Breast epithelium (tissue), 4 donors: ENCODE results near the gene ADCY2. TPM values are rescaled to one million over a fixed set of nuclear protein-coding genes. Genes with fewer than 3 reads are reported as not detected.

Source experiments
- DNase-seq, 2 donors: peaks; one replicate each; pipeline ENCODE4 v3.0.0-alpha.2; 2019; ENCODE audit warnings: low spot score in 2 of 2
- H3K27ac ChIP-seq, 2 donors: fragments of 200-600 bp; sonication (generic) in 1 of 2; one replicate each; pipeline ENCODE4 v1.5.1; 2016 to 2019; ENCODE audit warnings: mild to moderate bottlenecking in 1 of 2
- H3K27me3 ChIP-seq, 2 donors: fragments of 200-600 bp; sonication (generic) in 1 of 2; one replicate each; pipeline versions ENCODE4 v1.5.1 to v1.6.0; 2017 to 2019; ENCODE audit warnings: control low read depth in 1 of 2, mild to moderate bottlenecking in 1 of 2
- H3K36me3 ChIP-seq: fragments of 200-600 bp; one replicate; pipeline ENCODE4 v1.5.1; 2019
- H3K4me1 ChIP-seq, 2 donors: fragments of 200-600 bp; sonication (generic); one replicate each; pipeline ENCODE4 v1.5.1; 2016 to 2019; ENCODE audit warnings: control low read depth in 1 of 2
- H3K4me3 ChIP-seq, 3 donors: fragments of 200-600 bp; sonication (generic); 1 replicate in 2 of 3; 2 replicates in 1 of 3; pipeline ENCODE4 v1.5.1; 2016 to 2019; ENCODE audit warnings: mild to moderate bottlenecking in 3 of 3, moderate library complexity in 2 of 3
- H3K9me3 ChIP-seq, 2 donors: fragments of 200-600 bp; sonication (generic) in 1 of 2; one replicate each; pipeline ENCODE4 v1.5.1; 2016 to 2019; ENCODE audit warnings: control low read depth in 1 of 2
- POLR2A ChIP-seq: fragments of 450-650 bp; IDR thresholded peaks from one replicate; pipeline ENCODE4 v1.6.1; 2016; ENCODE audit warnings: antibody characterized with exemption, mild to moderate bottlenecking, moderate library complexity
- POLR2AphosphoS5 ChIP-seq, 3 donors: sonication (generic); formaldehyde crosslinking; IDR thresholded peaks; one replicate each; pipeline ENCODE4 v1.6.1; 2017; ENCODE audit warnings: antibody characterized with exemption in 3 of 3
- intact Hi-C: fragments of 100-400 bp; cut with DNase I; formaldehyde crosslinking; loops from one replicate; pipeline ENCODE4 v1.15.1; 2023; ENCODE audit warnings: low total_unique reads
- total RNA-seq, 3 donors: library from RNA; depleted of rRNA; stranded (reverse); fragments of >200 nt; gene quantifications; one replicate each; pipeline ENCODE4 v1.1.0, GENCODE V29; 2016
- TF ChIP-seq, protein P1 (sequence below), 3 donors: fragments of 450-650 bp; IDR thresholded peaks; one replicate each; pipeline ENCODE4 v1.5.1; 2016 to 2017; ENCODE audit warnings: antibody characterized with exemption in 3 of 3, mild to moderate bottlenecking in 3 of 3, moderate library complexity in 3 of 3

ADCY2 gene
- total RNA-seq, 3 donors from 2014 or later: 3.8 to 30.1 (median 4.9) TPM

GRCh38 chr5:7394889-7395431, 978 bp upstream of the ADCY2 start:
- H3K27ac ChIP-seq: peak overlapping the region in 1 of 2 donors; percentile 70
- no peaks in the 10 kb centered on the region for H3K36me3 ChIP-seq
- H3K9me3 ChIP-seq: no peaks in the 10 kb centered on the region
- H3K4me3 ChIP-seq: peak overlapping the region; percentile 41 to 67 (median 48)
- intact Hi-C loops: no loop called here
- TF ChIP-seq POLR2AphosphoS5 (IDR thresholded peaks at IDR 0.05) (no peak), POLR2A (no peak)
- TF ChIP-seq, protein P1, sequence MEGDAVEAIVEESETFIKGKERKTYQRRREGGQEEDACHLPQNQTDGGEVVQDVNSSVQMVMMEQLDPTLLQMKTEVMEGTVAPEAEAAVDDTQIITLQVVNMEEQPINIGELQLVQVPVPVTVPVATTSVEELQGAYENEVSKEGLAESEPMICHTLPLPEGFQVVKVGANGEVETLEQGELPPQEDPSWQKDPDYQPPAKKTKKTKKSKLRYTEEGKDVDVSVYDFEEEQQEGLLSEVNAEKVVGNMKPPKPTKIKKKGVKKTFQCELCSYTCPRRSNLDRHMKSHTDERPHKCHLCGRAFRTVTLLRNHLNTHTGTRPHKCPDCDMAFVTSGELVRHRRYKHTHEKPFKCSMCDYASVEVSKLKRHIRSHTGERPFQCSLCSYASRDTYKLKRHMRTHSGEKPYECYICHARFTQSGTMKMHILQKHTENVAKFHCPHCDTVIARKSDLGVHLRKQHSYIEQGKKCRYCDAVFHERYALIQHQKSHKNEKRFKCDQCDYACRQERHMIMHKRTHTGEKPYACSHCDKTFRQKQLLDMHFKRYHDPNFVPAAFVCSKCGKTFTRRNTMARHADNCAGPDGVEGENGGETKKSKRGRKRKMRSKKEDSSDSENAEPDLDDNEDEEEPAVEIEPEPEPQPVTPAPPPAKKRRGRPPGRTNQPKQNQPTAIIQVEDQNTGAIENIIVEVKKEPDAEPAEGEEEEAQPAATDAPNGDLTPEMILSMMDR (IDR thresholded peaks at IDR 0.05): no peak
- no peaks in the 10 kb centered on the region for H3K4me1 ChIP-seq
- peaks cover 0 to 4% of the 10 kb centered on the region in 2 donors for H3K27me3 ChIP-seq
- DNase-seq: no peak

DNA sequence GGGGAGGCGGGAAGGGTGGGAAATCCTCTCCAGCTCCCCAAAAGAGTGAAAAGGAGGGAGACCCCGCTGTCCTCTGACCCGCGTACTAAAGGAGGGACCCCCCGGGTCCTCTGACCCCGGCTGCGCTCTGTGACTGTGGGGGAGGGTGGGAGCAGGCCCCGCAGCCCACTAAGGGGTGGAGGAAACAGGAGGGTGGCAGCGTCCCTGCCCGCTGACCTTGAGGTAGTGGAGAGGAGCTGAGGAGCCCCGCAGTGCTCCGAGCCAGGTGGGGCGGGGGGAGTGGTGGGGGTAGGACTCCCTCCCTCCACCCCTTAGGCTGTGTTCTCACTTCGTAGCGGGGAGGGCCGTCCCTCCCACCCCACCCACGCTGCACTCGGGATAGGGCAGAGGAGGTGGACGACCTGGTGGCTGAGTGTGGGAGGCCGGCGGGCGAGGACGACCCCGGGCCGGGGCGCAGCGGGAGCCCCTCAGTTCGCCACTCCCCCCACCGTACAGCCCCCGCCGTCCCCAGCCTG, 449 bp upstream of the ADCY2 start:
- Histone ChIP-seq H3K36me3 (no peaks in the 10 kb centered on the region), H3K9me3 (no peaks in the 10 kb centered on the region), H3K4me1 (no peaks in the 10 kb centered on the region), H3K4me3 (peak overlapping the region; percentile 41 to 67 (median 48)), H3K27me3 (peaks cover 0 to 4% of the 10 kb centered on the region in 2 donors), H3K27ac (peak overlapping the region in 1 of 2 donors; percentile 70)
- intact Hi-C loops: no loop called here
- TF ChIP-seq, protein P1 (IDR thresholded peaks at IDR 0.05): no peak
- TF ChIP-seq POLR2AphosphoS5 (IDR thresholded peaks at IDR 0.05): no peak
- no peak for TF ChIP-seq POLR2A
- DNase-seq: no peak

GRCh38 chr5:7396713-7397454, 946 bp downstream of the ADCY2 start:
- peaks cover 0 to 4% of the 10 kb centered on the region in 2 donors for H3K27me3 ChIP-seq
- H3K4me3 ChIP-seq: peak overlapping the region; percentile 57 to 67 (median 65)
- no peaks in the 10 kb centered on the region for H3K36me3 ChIP-seq
- H3K27ac ChIP-seq: peak overlapping the region in 1 of 2 donors; percentile 48
- no peaks in the 10 kb centered on the region for H3K4me1 ChIP-seq
- no peak for DNase-seq
- TF ChIP-seq, protein P1 (IDR thresholded peaks at IDR 0.05): no peak
- TF ChIP-seq POLR2AphosphoS5 (IDR thresholded peaks at IDR 0.05) (no peak), POLR2A (no peak)
- H3K9me3 ChIP-seq: no peaks in the 10 kb centered on the region
- intact Hi-C loops: no loop called here

GRCh38 chr5:7397937-7398336, 2.0 kb downstream of the ADCY2 start:
- H3K27ac ChIP-seq: no peak overlapping the region
- no peaks in the 10 kb centered on the region for H3K36me3 ChIP-seq
- H3K9me3 ChIP-seq: no peaks in the 10 kb centered on the region
- TF ChIP-seq POLR2AphosphoS5 (IDR thresholded peaks at IDR 0.05): no peak
- no peak for TF ChIP-seq POLR2A
- TF ChIP-seq, protein P1 (IDR thresholded peaks at IDR 0.05): no peak
- no peak for DNase-seq
- no peaks in the 10 kb centered on the region for H3K4me1 ChIP-seq
- intact Hi-C loops: no loop called here
- peaks cover 0 to 4% of the 10 kb centered on the region in 2 donors for H3K27me3 ChIP-seq
- H3K4me3 ChIP-seq: no peak overlapping the region
